Epithelial cell of esophagus (primary cell): ENCODE data around the gene PAXX.

Source experiments
- DNase-seq: peaks from one replicate; pipeline ENCODE4 v3.0.0; 2010; ENCODE audit warnings: low read depth
- H3K4me3 ChIP-seq: 2 replicates; pipeline ENCODE4 v1.5.1; 2011; ENCODE audit warnings: mild to moderate bottlenecking, low read length, control low read depth
- CTCF ChIP-seq: IDR thresholded peaks from 2 replicates; pipeline ENCODE4 v1.5.1; 2011; ENCODE audit warnings: low read depth, mild to moderate bottlenecking, low read length, control low read depth, inconsistent platforms; ENCODE audit not compliant: insufficient read depth; ENCODE audit errors: missing control alignments

PAXX gene

GRCh38 chr9:136992819-136993369 is 672 bp downstream of the PAXX start:
- no peak for DNase-seq
- peak overlapping the region; percentile 65 for H3K4me3 ChIP-seq
- no peak for TF ChIP-seq CTCF

GRCh38 chr9:136994180-136994887 is 2.1 kb downstream of the PAXX start:
- TF ChIP-seq CTCF: no peak
- no peak overlapping the region for H3K4me3 ChIP-seq

GRCh38 chr9:136994888-136995230 is 2.6 kb downstream of the PAXX start:
- no peak for DNase-seq
- TF ChIP-seq CTCF: no peak
- H3K4me3 ChIP-seq: peak overlapping the region; percentile 43

More at GRCh38 chr9:136994180-136994887, 2.1 kb downstream of the PAXX start:
- peak; percentile 20 for DNase-seq

- no peak for TF ChIP-seq CTCF
- no peak for DNase-seq
- peak overlapping the region; percentile 43 for H3K4me3 ChIP-seq
These were observed 3.1 kb downstream of the PAXX start for GRCh38 chr9:136995362-136995761.

GRCh38 chr9:136995772-136996311 is 3.6 kb downstream of the PAXX start:
- H3K4me3 ChIP-seq: peak overlapping the region; percentile 43
- no peak for TF ChIP-seq CTCF

GRCh38 chr9:136996361-136997292 is 4.4 kb downstream of the PAXX start, which contains the start of gene CLIC3:
CLIC3 (minus strand) TSS chr9:136996568; CDS start chr9:136996543, 25 bp downstream.
- peak within 1 kb of the TSS; percentile 43 for H3K4me3 ChIP-seq
- peak; percentile 34 for DNase-seq
- no peak for TF ChIP-seq CTCF

More at GRCh38 chr9:136995772-136996311, 3.6 kb downstream of the PAXX start:
- DNase-seq: peak; percentile 9
